H9 (cell line): ENCODE measurements around the gene UBE2E1. TPM values are rescaled to one million over a fixed set of nuclear protein-coding genes. Genes with fewer than 3 reads are reported as not detected.
A peak's percentile ranks its signal among the peaks of the same experiment; 100 is the strongest.

Experiments used
- DNase-seq: peaks from one replicate; pipeline ENCODE4 v3.0.0-alpha.2; 2017
- H2AFZ ChIP-seq: one replicate; pipeline ENCODE4 v1.6.1; 2013; ENCODE audit warnings: mild to moderate bottlenecking, low read length, control low read depth, moderate library complexity
- H2AK5ac ChIP-seq: 2 replicates; pipeline ENCODE4 v1.6.1; 2013; ENCODE audit warnings: low read length, control low read depth, mixed read lengths; ENCODE audit not compliant: insufficient read length
- H2BK120ac ChIP-seq: one replicate; pipeline ENCODE4 v1.6.1; 2013; ENCODE audit warnings: low read depth, mild to moderate bottlenecking, low read length, control low read depth, inconsistent platforms; ENCODE audit not compliant: poor library complexity, severe bottlenecking
- H2BK12ac ChIP-seq: 2 replicates; pipeline ENCODE4 v1.6.1; 2013; ENCODE audit warnings: low read length, control low read depth, mixed read lengths, low read depth; ENCODE audit not compliant: insufficient read length
- H2BK15ac ChIP-seq: 2 replicates; pipeline ENCODE4 v1.6.1; 2013; ENCODE audit warnings: low read depth, low read length, control low read depth
- H2BK20ac ChIP-seq: one replicate; pipeline ENCODE4 v1.6.1; 2013; ENCODE audit warnings: low read depth, mild to moderate bottlenecking, low read length, control low read depth, inconsistent platforms; ENCODE audit not compliant: poor library complexity, severe bottlenecking
- H2BK5ac ChIP-seq: 2 replicates; pipeline ENCODE4 v1.6.1; 2013; ENCODE audit warnings: low read length, control low read depth, mixed read lengths; ENCODE audit not compliant: insufficient read length
- H3K14ac ChIP-seq: 2 replicates; pipeline ENCODE4 v1.6.1; 2013; ENCODE audit warnings: low read length, control low read depth; ENCODE audit not compliant: insufficient read depth
- H3K18ac ChIP-seq: 2 replicates; pipeline ENCODE4 v1.6.1; 2013; ENCODE audit warnings: low read depth, mild to moderate bottlenecking, mixed read lengths, low read length, control low read depth; ENCODE audit not compliant: insufficient read length
- H3K23ac ChIP-seq: 2 replicates; pipeline ENCODE4 v1.6.1; 2013; ENCODE audit warnings: low read length, control low read depth, mixed read lengths, low read depth; ENCODE audit not compliant: insufficient read length
- H3K23me2 ChIP-seq: 2 replicates; pipeline ENCODE4 v1.6.1; 2013; ENCODE audit warnings: low read depth, mild to moderate bottlenecking, mixed read lengths, low read length, control low read depth; ENCODE audit not compliant: insufficient read length, poor library complexity, severe bottlenecking
- H3K27ac ChIP-seq: 2 replicates; pipeline ENCODE4 v1.5.1; 2013; ENCODE audit warnings: low read length, control low read depth, mixed read lengths, low read depth; ENCODE audit not compliant: insufficient read length
- H3K27me3 ChIP-seq: 2 replicates; pipeline ENCODE4 v1.6.1; 2013; ENCODE audit warnings: low read length, control low read depth, inconsistent platforms; ENCODE audit not compliant: insufficient read depth
- H3K4ac ChIP-seq: 2 replicates; pipeline ENCODE4 v1.6.1; 2013; ENCODE audit warnings: low read depth, mild to moderate bottlenecking, control low read depth, inconsistent platforms, low read length, moderate library complexity
- H3K4me1 ChIP-seq: 2 replicates; pipeline ENCODE4 v1.6.1; 2013; ENCODE audit warnings: low read length, control low read depth, inconsistent platforms; ENCODE audit not compliant: insufficient read depth
- H3K4me2 ChIP-seq: 2 replicates; pipeline ENCODE4 v1.6.1; 2013; ENCODE audit warnings: low read length, control low read depth, mixed read lengths; ENCODE audit not compliant: insufficient read length, insufficient read depth
- H3K56ac ChIP-seq: 2 replicates; pipeline ENCODE4 v1.6.1; 2013; ENCODE audit warnings: low read depth, mild to moderate bottlenecking, mixed read lengths, low read length, control low read depth; ENCODE audit not compliant: insufficient read length
- H3K79me1 ChIP-seq: 2 replicates; pipeline ENCODE4 v1.6.1; 2013; ENCODE audit warnings: low read depth, mild to moderate bottlenecking, moderate library complexity, low read length, control low read depth, inconsistent platforms; ENCODE audit not compliant: insufficient read depth, poor library complexity, severe bottlenecking
- H3K79me2 ChIP-seq: 2 replicates; pipeline ENCODE4 v1.6.1; 2013; ENCODE audit warnings: low read length, control low read depth, inconsistent platforms; ENCODE audit not compliant: insufficient read depth
- H3K9ac ChIP-seq: 2 replicates; pipeline ENCODE4 v1.6.1; 2013; ENCODE audit warnings: low read length, control low read depth, mixed read lengths; ENCODE audit not compliant: insufficient read length; ENCODE audit errors: extremely low read depth
- H3K9me3 ChIP-seq: one replicate; pipeline ENCODE4 v1.6.1; 2013; ENCODE audit warnings: low read depth, low read length, inconsistent platforms; ENCODE audit not compliant: control insufficient read depth
- H3T11ph ChIP-seq: one replicate; pipeline ENCODE4 v1.6.1; 2013; ENCODE audit warnings: mild to moderate bottlenecking, low read length, control low read depth, inconsistent platforms
- H4K20me1 ChIP-seq: one replicate; pipeline ENCODE4 v1.6.1; 2013; ENCODE audit not compliant: control insufficient read depth, insufficient read length, insufficient read depth
- H4K5ac ChIP-seq: 2 replicates; pipeline ENCODE4 v1.6.1; 2013; ENCODE audit warnings: low read depth, mild to moderate bottlenecking, mixed read lengths, low read length, control low read depth; ENCODE audit not compliant: insufficient read length
- H4K8ac ChIP-seq: replicated peaks from 2 replicates; pipeline ENCODE4 v1.6.1; 2013; ENCODE audit warnings: low read length, control low read depth, mixed read lengths, low read depth; ENCODE audit not compliant: insufficient read length
- H4K91ac ChIP-seq: 2 replicates; pipeline ENCODE4 v1.6.1; 2013; ENCODE audit warnings: low read depth, mild to moderate bottlenecking, moderate library complexity, mixed read lengths, low read length, control low read depth; ENCODE audit not compliant: insufficient read length
- H3K27ac Mint-ChIP-seq, 3 experiments: 2 replicates in 2 of 3; 3 replicates in 1 of 3; pipeline ENCODE4 v1.8.0; 2020 to 2021; ENCODE audit warnings: mixed read lengths in 3 of 3, mild to moderate bottlenecking in 1 of 3, moderate library complexity in 1 of 3
- H3K27me3 Mint-ChIP-seq: 2 replicates; pipeline ENCODE4 v1.8.0; 2021; ENCODE audit warnings: low read depth, mild to moderate bottlenecking, moderate library complexity, mixed read lengths
- H3K36me3 Mint-ChIP-seq, 3 experiments: 2 replicates in 2 of 3; 3 replicates in 1 of 3; pipeline ENCODE4 v1.8.0; 2020 to 2021; ENCODE audit warnings: low read depth in 3 of 3, mixed read lengths in 3 of 3; ENCODE audit not compliant: insufficient read depth in 1 of 3
- H3K4me1 Mint-ChIP-seq, 2 experiments: 2 replicates each; pipeline ENCODE4 v1.8.0; 2020; ENCODE audit warnings: mixed read lengths in 2 of 2
- H3K4me3 Mint-ChIP-seq, 2 experiments: 2 replicates in 1 of 2; 3 replicates in 1 of 2; pipeline ENCODE4 v1.8.0; 2020 to 2021; ENCODE audit warnings: mild to moderate bottlenecking in 2 of 2, mixed read lengths in 2 of 2, moderate library complexity in 1 of 2
- H3K9me3 Mint-ChIP-seq, 2 experiments: 2 replicates in 1 of 2; 3 replicates in 1 of 2; pipeline ENCODE4 v1.8.0; 2020; ENCODE audit warnings: mild to moderate bottlenecking in 2 of 2, mixed read lengths in 2 of 2, moderate library complexity in 1 of 2
- WGBS: extraction: QIAGEN DNeasy Blood & Tissue Kit; methylation state at CpG from one replicate; pipeline ENCODE4 v1.1.7; 2013; ENCODE audit warnings: missing lambda C conversion rate, low lambda C conversion rate, mixed read lengths; ENCODE audit not compliant: insufficient read length; ENCODE audit errors: extremely low coverage; 5-methylcytosine and 5-hydroxymethylcytosine counted together
- total RNA-seq: library from RNA; stranded (reverse); gene quantifications from 2 replicates; pipeline ENCODE4 v1.2.1, GENCODE V29; 2021
- TF ChIP-seq, protein P1 (sequence below): fragments of 200-600 bp; sonication (generic); conservative IDR thresholded peaks from 3 replicates; pipeline ENCODE4 v1.8.0; 2021; ENCODE audit warnings: antibody characterized with exemption, mild to moderate bottlenecking

Gene UBE2E1
- total RNA-seq, 1 experiment from 2014 or later, result 142 TPM

DNA sequence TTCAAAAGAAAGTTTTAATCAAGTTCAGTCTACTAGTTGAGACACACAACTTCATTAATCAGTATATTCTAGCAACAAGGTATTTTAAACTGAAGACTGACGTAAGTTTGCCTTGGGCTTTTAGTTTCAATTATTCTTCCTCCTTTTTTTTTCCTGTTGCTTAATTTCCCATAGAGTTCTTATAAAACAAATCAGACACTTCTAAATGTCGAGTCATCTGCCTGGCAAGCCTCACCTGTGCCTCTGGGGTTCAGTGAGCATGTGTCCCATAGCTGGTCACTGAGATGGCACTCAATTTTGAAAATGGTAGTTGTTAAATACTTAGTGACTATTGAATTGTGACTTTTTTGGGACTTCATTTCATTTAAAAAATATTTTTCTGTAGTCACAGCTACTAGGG lies 83.6 kb downstream of the UBE2E1 start:
- no peaks in the 10 kb centered on the region; the same call in 1 of the 2 replicates for H3K4me1 ChIP-seq
- H3K9ac ChIP-seq, result no peak overlapping the region
- Mint-ChIP-seq H3K27ac (peak overlapping the region in 1 of 3 experiments; percentile 48; a peak in 1 of 7 replicates), H3K9me3 (no peaks in the 10 kb centered on the region), H3K36me3 (peaks cover 8 to 24% (median 11%) of the 10 kb centered on the region in 3 experiments; a peak in 6 of 7 replicates), H3K4me1 (peaks cover 15 to 17% of the 10 kb centered on the region in 2 experiments), H3K27me3 (no peaks in the 10 kb centered on the region), H3K4me3 (no peak overlapping the region)
- H4K20me1 ChIP-seq, result peaks cover under 1% of the 10 kb centered on the region
- H3K79me2 ChIP-seq, result no peaks in the 10 kb centered on the region
- no CpG with 5 or more reads among the region's 2 CpGs for WGBS
- H4K8ac ChIP-seq, result no peak overlapping the region
- H3K9me3 ChIP-seq, result no peaks in the 10 kb centered on the region
- TF ChIP-seq, protein P1, sequence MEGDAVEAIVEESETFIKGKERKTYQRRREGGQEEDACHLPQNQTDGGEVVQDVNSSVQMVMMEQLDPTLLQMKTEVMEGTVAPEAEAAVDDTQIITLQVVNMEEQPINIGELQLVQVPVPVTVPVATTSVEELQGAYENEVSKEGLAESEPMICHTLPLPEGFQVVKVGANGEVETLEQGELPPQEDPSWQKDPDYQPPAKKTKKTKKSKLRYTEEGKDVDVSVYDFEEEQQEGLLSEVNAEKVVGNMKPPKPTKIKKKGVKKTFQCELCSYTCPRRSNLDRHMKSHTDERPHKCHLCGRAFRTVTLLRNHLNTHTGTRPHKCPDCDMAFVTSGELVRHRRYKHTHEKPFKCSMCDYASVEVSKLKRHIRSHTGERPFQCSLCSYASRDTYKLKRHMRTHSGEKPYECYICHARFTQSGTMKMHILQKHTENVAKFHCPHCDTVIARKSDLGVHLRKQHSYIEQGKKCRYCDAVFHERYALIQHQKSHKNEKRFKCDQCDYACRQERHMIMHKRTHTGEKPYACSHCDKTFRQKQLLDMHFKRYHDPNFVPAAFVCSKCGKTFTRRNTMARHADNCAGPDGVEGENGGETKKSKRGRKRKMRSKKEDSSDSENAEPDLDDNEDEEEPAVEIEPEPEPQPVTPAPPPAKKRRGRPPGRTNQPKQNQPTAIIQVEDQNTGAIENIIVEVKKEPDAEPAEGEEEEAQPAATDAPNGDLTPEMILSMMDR, result no peak
- no peak overlapping the region for H2AFZ ChIP-seq
- no peak overlapping the region for H4K5ac ChIP-seq
- no peak overlapping the region for H2BK120ac ChIP-seq
- H3K56ac ChIP-seq, result no peak overlapping the region
- H3K18ac ChIP-seq, result no peak overlapping the region
- no peak overlapping the region for H3K23ac ChIP-seq
- H4K91ac ChIP-seq, result no peak overlapping the region
- H3K14ac ChIP-seq, result no peak overlapping the region
- no peak overlapping the region for H3K4me2 ChIP-seq
- no peak overlapping the region for H3K27ac ChIP-seq
- no peak overlapping the region for H3K4ac ChIP-seq
- H2BK20ac ChIP-seq, result no peak overlapping the region
- no peaks in the 10 kb centered on the region for H3K27me3 ChIP-seq
- H2BK15ac ChIP-seq, result no peak overlapping the region
- H2BK12ac ChIP-seq, result no peak overlapping the region
- no peak overlapping the region for H2BK5ac ChIP-seq
- no peak overlapping the region for H2AK5ac ChIP-seq
- DNase-seq, result no peak
- no peaks in the 10 kb centered on the region for H3K23me2 ChIP-seq
- no peak overlapping the region for H3T11ph ChIP-seq
- H3K79me1 ChIP-seq, result no peaks in the 10 kb centered on the region
